ENCODE data around the gene ACSL1.
"Not testable (repeated sequence)": the region's sequence is repeated elsewhere in the genome, so short reads cannot be mapped to it uniquely, and the experiment has no call there.

The ACSL1 gene

GRCh38 chr4:184750926-184751584, 74.7 kb downstream of the ACSL1 start:
- DNase-seq, result no peak

GRCh38 chr4:184748251-184748652, 77.5 kb downstream of the ACSL1 start:
- no peak for DNase-seq

GRCh38 chr4:184747034-184747830, 78.5 kb downstream of the ACSL1 start:
- DNase-seq, result no peak

- peak; percentile 49 for DNase-seq
Measured at GRCh38 chr4:184745831-184746795, 79.7 kb downstream of the ACSL1 start.

- DNase-seq, result no peak
Measured at GRCh38 chr4:184744236-184744635, 81.5 kb downstream of the ACSL1 start.

GRCh38 chr4:184743650-184744049, 82.1 kb downstream of the ACSL1 start:
- no peak for DNase-seq

- DNase-seq, result not testable (repeated sequence)
Measured at GRCh38 chr4:184741651-184742050, 84.1 kb downstream of the ACSL1 start.

GRCh38 chr4:184740980-184741391, 84.8 kb downstream of the ACSL1 start:
- no peak for DNase-seq

GRCh38 chr4:184739575-184739974, 86.2 kb downstream of the ACSL1 start:
- not testable (repeated sequence) for DNase-seq

- DNase-seq, result no peak
Measured at GRCh38 chr4:184734758-184735157, 91.0 kb downstream of the ACSL1 start.

- peak; percentile 93 for DNase-seq
Measured at GRCh38 chr4:184733654-184734524, 91.9 kb downstream of the ACSL1 start, which contains the start of gene CENPU. Gene CENPU (minus strand): TSS chr4:184734096. CDS start chr4:184734062, 34 bp downstream.

- no peak for DNase-seq
Measured at GRCh38 chr4:184732126-184732525, 93.6 kb downstream of the ACSL1 start.

- no peak for DNase-seq
Measured at GRCh38 chr4:184731056-184731455, 94.7 kb downstream of the ACSL1 start.

- DNase-seq, result no peak
Measured at GRCh38 chr4:184729946-184730345, 95.8 kb downstream of the ACSL1 start.

- no peak for DNase-seq
Measured at GRCh38 chr4:184728858-184729257, 96.9 kb downstream of the ACSL1 start.

GRCh38 chr4:184727430-184727829, 98.3 kb downstream of the ACSL1 start:
- DNase-seq, result no peak

- DNase-seq, result no peak
Measured at GRCh38 chr4:184722798-184723197, 103.0 kb downstream of the ACSL1 start.

- DNase-seq, result no peak
Measured at GRCh38 chr4:184721254-184721653, 104.5 kb downstream of the ACSL1 start.

- DNase-seq, result no peak
Measured at GRCh38 chr4:184719407-184719806, 106.4 kb downstream of the ACSL1 start.

- no peak for DNase-seq
Measured at GRCh38 chr4:184715526-184715925, 110.2 kb downstream of the ACSL1 start.

- DNase-seq, result no peak
Measured at GRCh38 chr4:184713887-184714286, 111.9 kb downstream of the ACSL1 start.

GRCh38 chr4:184712322-184712721, 113.4 kb downstream of the ACSL1 start:
- DNase-seq, result no peak

All from central memory CD4-positive, alpha-beta T cell (primary cell).